Vagina (tissue), 2 donors: Measurements from ENCODE around the gene CLSTN1. TPM values are rescaled to one million over a fixed set of nuclear protein-coding genes. Genes with fewer than 3 reads are reported as not detected.
A peak's percentile ranks its signal among the peaks of the same experiment; 100 is the strongest.

Experiments used
- DNase-seq, 2 donors: peaks; one replicate each; pipeline ENCODE4 v3.0.0-alpha.2; 2017; ENCODE audit errors: extremely low spot score in 2 of 2
- H3K27ac ChIP-seq: fragments of 200-600 bp; sonication (generic); one replicate; pipeline ENCODE4 v1.5.1; 2019
- H3K27me3 ChIP-seq: fragments of 200-600 bp; sonication (generic); one replicate; pipeline ENCODE4 v1.5.1; 2019
- H3K36me3 ChIP-seq, 2 donors: fragments of 200-600 bp; sonication (generic); one replicate each; pipeline ENCODE4 v1.5.1; 2017 to 2019
- H3K4me1 ChIP-seq: fragments of 200-600 bp; sonication (generic); one replicate; pipeline ENCODE4 v1.5.1; 2019
- H3K4me3 ChIP-seq, 2 donors: fragments of 200-600 bp; sonication (generic); 1 replicate in 1 of 2; 2 replicates in 1 of 2; pipeline ENCODE4 v1.5.1; 2016 to 2019
- H3K9me3 ChIP-seq: fragments of 200-600 bp; sonication (generic); one replicate; pipeline ENCODE4 v1.5.1; 2019
- POLR2A ChIP-seq, 2 donors: fragments of 450-650 bp; IDR thresholded peaks; one replicate each; pipeline ENCODE4 v1.6.1; 2017; ENCODE audit warnings: antibody characterized with exemption in 2 of 2, mild to moderate bottlenecking in 2 of 2, moderate library complexity in 2 of 2
- POLR2AphosphoS5 ChIP-seq, 2 donors: sonication (generic); formaldehyde crosslinking; IDR thresholded peaks; one replicate each; pipeline ENCODE4 v1.9.0; 2017; ENCODE audit warnings: antibody characterized with exemption in 2 of 2, mild to moderate bottlenecking in 2 of 2, low read depth in 1 of 2; ENCODE audit not compliant: insufficient read depth in 1 of 2
- intact Hi-C: fragments of 100-400 bp; cut with DNase I; formaldehyde crosslinking; loops from one replicate; pipeline ENCODE4 v1.15.1; 2023
- total RNA-seq: library from RNA; depleted of rRNA; stranded (reverse); fragments of >200 nt; gene quantifications from one replicate; pipeline ENCODE4 v1.2.3, GENCODE V29; 2016
- TF ChIP-seq, protein P1 (sequence below), 3 experiments: fragments of 450-650 bp in 2 of 3; fragments of 200-600 bp in 1 of 3; sonication (generic) in 1 of 3; IDR thresholded peaks; one replicate each; pipeline ENCODE4 v1.5.1; 2017 to 2019; ENCODE audit warnings: antibody characterized with exemption in 3 of 3, mild to moderate bottlenecking in 2 of 3, moderate library complexity in 2 of 3

CLSTN1 gene
- total RNA-seq, 1 donor from 2014 or later, result 96.5 TPM

DNA sequence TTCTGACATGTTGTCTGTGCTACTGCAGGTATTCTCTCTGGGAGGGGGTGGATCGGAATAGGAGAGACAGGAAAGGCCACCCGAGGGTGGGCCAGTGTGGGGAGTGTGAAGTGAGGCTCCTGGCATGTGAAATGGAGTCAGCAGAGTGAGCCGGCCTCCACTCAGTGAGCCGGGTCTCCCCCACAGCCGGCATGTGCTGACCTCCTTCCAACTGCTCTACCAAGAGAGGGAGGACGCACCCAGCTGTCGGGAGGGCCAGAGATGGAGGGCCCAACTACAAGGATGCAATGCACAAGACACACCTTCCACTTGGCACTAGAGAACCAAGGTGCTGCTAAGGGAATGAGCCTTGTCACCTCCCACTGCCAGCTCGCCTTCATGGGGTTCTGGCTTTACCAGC is 28.2 kb upstream of the CLSTN1 start:
- Histone ChIP-seq H3K36me3 (peaks cover 0 to 11% of the 10 kb centered on the region in 2 donors), H3K27me3 (no peaks in the 10 kb centered on the region), H3K9me3 (no peaks in the 10 kb centered on the region), H3K4me3 (no peak overlapping the region), H3K4me1 (no peaks in the 10 kb centered on the region), H3K27ac (peak overlapping the region; percentile 31)
- intact Hi-C loops, result no loop called here
- DNase-seq, result no peak
- TF ChIP-seq POLR2AphosphoS5 (IDR thresholded peaks at IDR 0.05; ENCODE audit: insufficient read depth in 1 of 2, low read depth in 1 of 2), result no peak
- TF ChIP-seq, protein P1, sequence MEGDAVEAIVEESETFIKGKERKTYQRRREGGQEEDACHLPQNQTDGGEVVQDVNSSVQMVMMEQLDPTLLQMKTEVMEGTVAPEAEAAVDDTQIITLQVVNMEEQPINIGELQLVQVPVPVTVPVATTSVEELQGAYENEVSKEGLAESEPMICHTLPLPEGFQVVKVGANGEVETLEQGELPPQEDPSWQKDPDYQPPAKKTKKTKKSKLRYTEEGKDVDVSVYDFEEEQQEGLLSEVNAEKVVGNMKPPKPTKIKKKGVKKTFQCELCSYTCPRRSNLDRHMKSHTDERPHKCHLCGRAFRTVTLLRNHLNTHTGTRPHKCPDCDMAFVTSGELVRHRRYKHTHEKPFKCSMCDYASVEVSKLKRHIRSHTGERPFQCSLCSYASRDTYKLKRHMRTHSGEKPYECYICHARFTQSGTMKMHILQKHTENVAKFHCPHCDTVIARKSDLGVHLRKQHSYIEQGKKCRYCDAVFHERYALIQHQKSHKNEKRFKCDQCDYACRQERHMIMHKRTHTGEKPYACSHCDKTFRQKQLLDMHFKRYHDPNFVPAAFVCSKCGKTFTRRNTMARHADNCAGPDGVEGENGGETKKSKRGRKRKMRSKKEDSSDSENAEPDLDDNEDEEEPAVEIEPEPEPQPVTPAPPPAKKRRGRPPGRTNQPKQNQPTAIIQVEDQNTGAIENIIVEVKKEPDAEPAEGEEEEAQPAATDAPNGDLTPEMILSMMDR (IDR thresholded peaks at IDR 0.05), result no peak
- no peak for TF ChIP-seq POLR2A (IDR thresholded peaks at IDR 0.05)

DNA sequence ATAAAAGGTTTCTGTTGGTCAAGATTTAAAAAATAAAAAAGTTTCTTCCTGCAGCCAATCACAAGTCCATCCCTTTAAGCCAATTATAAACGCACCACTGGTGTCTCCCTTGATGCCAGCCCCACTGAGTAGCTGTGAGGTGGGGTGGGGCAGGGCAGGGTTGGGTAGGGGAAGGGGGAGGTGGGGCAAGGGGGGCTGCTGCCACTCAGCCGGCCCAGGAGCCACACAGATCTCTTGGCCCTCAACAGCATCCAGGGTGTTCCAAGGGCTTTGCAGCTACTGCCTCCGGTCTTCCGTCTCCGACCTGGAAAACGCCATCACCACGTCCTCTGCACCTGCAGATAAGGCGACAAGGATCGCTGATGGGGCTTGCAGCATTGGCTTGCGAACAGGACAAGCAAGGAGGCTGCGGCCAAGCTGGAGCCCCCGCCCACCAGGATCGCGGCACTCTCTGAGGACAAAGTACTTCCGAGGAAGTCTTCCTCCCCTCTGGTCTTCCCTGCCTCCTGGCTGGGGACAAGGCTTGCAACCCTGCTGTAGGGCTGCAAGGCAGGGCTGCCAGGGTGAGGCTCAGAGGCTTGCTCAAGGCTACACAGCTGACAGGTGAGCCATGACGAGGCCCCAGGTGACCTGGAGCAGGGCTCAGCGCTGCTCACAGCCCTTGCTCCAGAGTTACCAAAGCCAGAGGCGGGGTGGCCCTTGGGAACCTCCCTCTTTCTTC is 26.8 kb upstream of the CLSTN1 start:
- no peak for DNase-seq
- no peak for TF ChIP-seq POLR2AphosphoS5 (IDR thresholded peaks at IDR 0.05; ENCODE audit: insufficient read depth in 1 of 2, low read depth in 1 of 2)
- no peak for TF ChIP-seq POLR2A (IDR thresholded peaks at IDR 0.05)
- TF ChIP-seq, protein P1 (IDR thresholded peaks at IDR 0.05), result no peak
- Histone ChIP-seq H3K4me1 (no peaks in the 10 kb centered on the region), H3K27me3 (no peaks in the 10 kb centered on the region), H3K4me3 (no peak overlapping the region), H3K9me3 (no peaks in the 10 kb centered on the region), H3K27ac (no peak overlapping the region), H3K36me3 (peaks cover 0 to 11% of the 10 kb centered on the region in 2 donors)
- intact Hi-C loops, result no loop called here

DNA sequence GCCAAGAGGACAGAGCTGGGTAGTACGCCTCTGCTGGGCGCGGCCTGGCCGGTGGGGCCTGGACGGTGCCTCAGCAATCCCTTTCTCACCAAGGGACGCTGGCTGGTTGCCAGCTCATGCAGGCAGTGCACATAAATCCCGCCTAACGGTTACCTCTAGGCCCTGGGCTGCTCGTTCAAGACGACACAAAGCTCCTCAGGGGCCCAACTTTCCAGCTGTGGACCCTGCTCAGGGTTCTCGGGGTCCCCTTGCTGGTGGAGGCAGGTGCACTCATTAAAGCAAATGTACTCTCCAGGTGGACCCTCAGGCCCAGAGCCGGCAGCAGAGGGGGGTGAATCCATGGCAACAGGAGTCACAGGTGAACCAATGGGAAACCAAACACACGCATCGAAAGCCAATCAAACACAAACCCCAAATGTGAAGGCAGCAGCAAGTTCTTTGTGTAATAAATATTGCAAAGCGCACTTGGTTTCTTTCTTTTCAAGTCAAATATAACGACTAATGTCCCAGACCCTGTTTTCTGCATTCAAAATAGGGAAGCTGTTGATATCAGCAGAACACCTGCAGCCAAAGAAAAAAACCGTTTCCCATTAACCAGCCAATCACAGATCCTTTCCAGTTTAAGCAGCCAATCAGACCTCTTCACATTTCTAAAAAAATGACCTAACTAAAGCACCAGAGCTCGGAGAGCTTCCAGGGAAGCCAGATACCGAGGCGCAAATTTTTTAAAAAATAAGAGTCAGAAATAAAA is 26.1 kb upstream of the CLSTN1 start:
- intact Hi-C loops, result no loop called here
- Histone ChIP-seq H3K27ac (no peak overlapping the region), H3K27me3 (no peaks in the 10 kb centered on the region), H3K4me1 (no peaks in the 10 kb centered on the region), H3K4me3 (no peak overlapping the region), H3K36me3 (peaks cover 0 to 11% of the 10 kb centered on the region in 2 donors), H3K9me3 (no peaks in the 10 kb centered on the region)
- no peak for DNase-seq
- TF ChIP-seq POLR2A (IDR thresholded peaks at IDR 0.05) (no peak), POLR2AphosphoS5 (IDR thresholded peaks at IDR 0.05; ENCODE audit: insufficient read depth in 1 of 2, low read depth in 1 of 2) (no peak)
- TF ChIP-seq, protein P1 (IDR thresholded peaks at IDR 0.05), result no peak

DNA sequence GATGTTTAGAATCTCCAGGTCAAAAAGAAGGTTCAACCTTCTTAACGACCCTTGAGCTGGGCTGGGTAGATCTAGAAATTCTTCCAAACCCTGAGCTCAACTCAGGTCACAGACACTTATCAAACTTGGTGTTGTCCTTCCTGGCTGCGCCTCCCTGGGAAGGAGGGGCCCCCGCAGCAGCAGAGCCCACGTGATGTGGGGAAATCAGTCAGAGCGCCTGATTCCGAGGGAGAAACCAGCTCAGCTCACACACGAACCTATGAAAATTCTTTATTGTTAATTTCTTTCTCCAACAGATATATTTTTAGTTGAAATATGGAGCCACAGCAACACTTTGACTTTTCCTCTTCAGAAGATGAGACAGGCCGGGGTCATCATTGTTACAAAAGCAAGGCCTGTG is 24.3 kb upstream of the CLSTN1 start:
- H3K27me3 ChIP-seq, result no peaks in the 10 kb centered on the region
- no peak for TF ChIP-seq POLR2AphosphoS5 (IDR thresholded peaks at IDR 0.05; ENCODE audit: insufficient read depth in 1 of 2, low read depth in 1 of 2)
- TF ChIP-seq, protein P1 (IDR thresholded peaks at IDR 0.05), result no peak
- no peak for TF ChIP-seq POLR2A (IDR thresholded peaks at IDR 0.05)
- intact Hi-C loops, result no loop called here
- no peak overlapping the region for H3K4me3 ChIP-seq
- H3K36me3 ChIP-seq, result peaks cover 0 to 5% of the 10 kb centered on the region in 2 donors
- H3K27ac ChIP-seq, result no peak overlapping the region
- DNase-seq, result no peak
- no peaks in the 10 kb centered on the region for H3K9me3 ChIP-seq
- H3K4me1 ChIP-seq, result peaks cover 18% of the 10 kb centered on the region

DNA sequence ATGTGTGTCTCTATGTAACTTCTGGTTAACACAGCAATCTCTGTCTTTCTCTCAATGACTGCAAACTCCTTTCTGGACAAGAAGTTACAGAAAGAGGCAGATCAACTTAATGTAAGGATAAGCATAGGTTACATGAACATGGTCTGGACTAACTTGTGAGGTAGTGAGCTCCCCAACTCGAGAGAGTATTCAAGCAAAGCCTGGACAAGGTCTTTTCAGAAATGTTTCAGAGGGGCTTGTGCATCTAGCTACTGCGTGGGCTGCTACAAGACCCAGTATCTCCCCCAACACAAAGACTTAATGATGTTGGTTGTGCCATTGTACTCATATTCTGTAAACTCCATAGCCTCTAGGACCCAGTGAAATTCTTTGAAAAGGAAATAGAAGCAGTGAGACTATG is 23.5 kb upstream of the CLSTN1 start:
- Histone ChIP-seq H3K27ac (no peak overlapping the region), H3K27me3 (no peaks in the 10 kb centered on the region), H3K9me3 (no peaks in the 10 kb centered on the region), H3K36me3 (peaks cover 0 to 5% of the 10 kb centered on the region in 2 donors), H3K4me3 (no peak overlapping the region), H3K4me1 (peaks cover 25% of the 10 kb centered on the region)
- no peak for DNase-seq
- intact Hi-C loops, result no loop called here
- TF ChIP-seq POLR2A (IDR thresholded peaks at IDR 0.05), result no peak
- TF ChIP-seq POLR2AphosphoS5 (IDR thresholded peaks at IDR 0.05; ENCODE audit: insufficient read depth in 1 of 2, low read depth in 1 of 2), result no peak
- TF ChIP-seq, protein P1 (IDR thresholded peaks at IDR 0.05), result no peak
